Upper lobe of left lung (tissue), 4 donors: Measurements from ENCODE around the gene NFIB.

Source experiments
- CTCF ChIP-seq, 6 experiments: fragments of 450-650 bp in 4 of 6; fragments of 200-600 bp in 2 of 6; sonication (generic) in 2 of 6; IDR thresholded peaks; one replicate each; pipeline ENCODE4 v1.5.1; 2016 to 2019; ENCODE audit warnings: antibody characterized with exemption in 6 of 6
- POLR2A ChIP-seq, 4 donors: fragments of 450-650 bp; IDR thresholded peaks; one replicate each; pipeline ENCODE4 v1.5.1; 2016 to 2017; ENCODE audit warnings: antibody characterized with exemption in 4 of 4, mild to moderate bottlenecking in 2 of 4

GRCh38 chr9:14340219-14340873, 26.4 kb upstream of the NFIB start:
- TF ChIP-seq POLR2A (IDR thresholded peaks at IDR 0.05) (no peak), CTCF (IDR thresholded peaks at IDR 0.05) (no peak)
